ENCODE measurements around the gene NOL7.

DNA sequence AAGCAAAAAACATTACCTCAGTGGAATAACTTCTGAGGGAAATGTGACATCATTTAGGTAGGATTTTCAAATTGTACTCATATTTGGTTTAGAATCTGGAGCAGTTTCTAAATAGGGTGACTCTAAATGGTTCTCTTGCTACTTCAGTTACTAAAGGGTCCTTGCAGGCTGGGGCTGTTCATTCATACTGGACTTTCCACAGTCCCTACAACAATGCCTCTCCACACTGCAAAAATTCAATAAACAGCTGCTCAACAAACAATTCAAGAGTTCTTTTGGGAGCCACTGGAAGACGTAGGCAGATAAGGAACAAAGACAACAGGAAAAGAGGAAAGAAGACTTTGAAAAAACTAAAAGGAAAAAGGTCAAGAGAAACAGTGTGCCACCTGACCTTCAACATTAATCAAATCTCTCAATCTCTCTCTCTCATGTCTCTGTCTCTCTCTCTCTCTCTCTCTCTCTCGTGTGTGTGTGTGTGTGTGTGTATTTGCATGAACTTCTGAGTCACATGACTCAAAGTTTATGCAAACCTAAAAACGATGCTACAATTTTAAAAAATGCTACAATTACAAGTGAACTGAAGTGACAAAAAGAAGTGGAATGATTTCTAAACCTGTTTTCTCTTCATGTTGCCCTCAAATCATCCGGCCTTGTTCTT is 14.5 kb downstream of the NOL7 start:
- TF ChIP-seq, protein P1, sequence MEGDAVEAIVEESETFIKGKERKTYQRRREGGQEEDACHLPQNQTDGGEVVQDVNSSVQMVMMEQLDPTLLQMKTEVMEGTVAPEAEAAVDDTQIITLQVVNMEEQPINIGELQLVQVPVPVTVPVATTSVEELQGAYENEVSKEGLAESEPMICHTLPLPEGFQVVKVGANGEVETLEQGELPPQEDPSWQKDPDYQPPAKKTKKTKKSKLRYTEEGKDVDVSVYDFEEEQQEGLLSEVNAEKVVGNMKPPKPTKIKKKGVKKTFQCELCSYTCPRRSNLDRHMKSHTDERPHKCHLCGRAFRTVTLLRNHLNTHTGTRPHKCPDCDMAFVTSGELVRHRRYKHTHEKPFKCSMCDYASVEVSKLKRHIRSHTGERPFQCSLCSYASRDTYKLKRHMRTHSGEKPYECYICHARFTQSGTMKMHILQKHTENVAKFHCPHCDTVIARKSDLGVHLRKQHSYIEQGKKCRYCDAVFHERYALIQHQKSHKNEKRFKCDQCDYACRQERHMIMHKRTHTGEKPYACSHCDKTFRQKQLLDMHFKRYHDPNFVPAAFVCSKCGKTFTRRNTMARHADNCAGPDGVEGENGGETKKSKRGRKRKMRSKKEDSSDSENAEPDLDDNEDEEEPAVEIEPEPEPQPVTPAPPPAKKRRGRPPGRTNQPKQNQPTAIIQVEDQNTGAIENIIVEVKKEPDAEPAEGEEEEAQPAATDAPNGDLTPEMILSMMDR (IDR thresholded peaks at IDR 0.05): no peak
- TF ChIP-seq POLR2A (IDR thresholded peaks at IDR 0.05): no peak

All from Peyer's patch (tissue), 4 donors.